WERI-Rb-1 (cell line): ENCODE measurements around the gene C17orf100.
"Not testable (repeated sequence)": the region's sequence is repeated elsewhere in the genome, so short reads cannot be mapped to it uniquely, and the experiment has no call there.

Experiments used
- DNase-seq: peaks from one replicate; pipeline ENCODE4 v3.0.0-alpha.2; 2020
- H3K27ac ChIP-seq: fragments of 250-450 bp; sonication (Bioruptor Pico); 2 replicates; pipeline ENCODE4 v1.5.1; 2020; ENCODE audit warnings: mild to moderate bottlenecking, moderate library complexity
- H3K27me3 ChIP-seq: fragments of 250-450 bp; sonication (Bioruptor Pico); 2 replicates; pipeline ENCODE4 v1.5.1; 2021; ENCODE audit warnings: mild to moderate bottlenecking, low read depth, moderate library complexity; ENCODE audit not compliant: insufficient read depth, severe bottlenecking
- H3K36me3 ChIP-seq: fragments of 250-450 bp; sonication (Bioruptor Pico); 2 replicates; pipeline ENCODE4 v1.5.1; 2020; ENCODE audit warnings: mild to moderate bottlenecking, moderate library complexity
- H3K4me3 ChIP-seq: 2 replicates; pipeline ENCODE4 v1.5.1; 2011; ENCODE audit warnings: low read depth, mild to moderate bottlenecking, control low read depth, low read length
- H3K9me3 ChIP-seq: fragments of 250-450 bp; sonication (Bioruptor Pico); 2 replicates; pipeline ENCODE4 v1.5.1; 2021; ENCODE audit warnings: mild to moderate bottlenecking, moderate library complexity; ENCODE audit not compliant: severe bottlenecking
- CTCF ChIP-seq: IDR thresholded peaks from 2 replicates; pipeline ENCODE4 v1.5.1; 2011; ENCODE audit warnings: low read depth, mild to moderate bottlenecking, control low read depth, inconsistent platforms, low read length

The C17orf100 gene

GRCh38 chr17:6660805-6661463, 9.4 kb downstream of the C17orf100 start:
- H3K9me3 ChIP-seq: no peaks in the 10 kb centered on the region
- DNase-seq: no peak
- TF ChIP-seq CTCF: no peak
- H3K36me3 ChIP-seq: no peaks in the 10 kb centered on the region
- H3K4me3 ChIP-seq: no peak overlapping the region
- no peak overlapping the region for H3K27ac ChIP-seq
- H3K27me3 ChIP-seq: no peaks in the 10 kb centered on the region

- Histone ChIP-seq H3K27ac (no peak overlapping the region), H3K9me3 (no peaks in the 10 kb centered on the region), H3K36me3 (no peaks in the 10 kb centered on the region), H3K27me3 (no peaks in the 10 kb centered on the region), H3K4me3 (no peak overlapping the region)
- TF ChIP-seq CTCF: no peak
- DNase-seq: no peak
Measured at GRCh38 chr17:6661464-6661848, 9.9 kb downstream of the C17orf100 start.

- not testable (repeated sequence) for H3K9me3 ChIP-seq, H3K27me3 ChIP-seq, H3K27ac ChIP-seq, DNase-seq, H3K4me3 ChIP-seq, H3K36me3 ChIP-seq
Measured at GRCh38 chr17:6663200-6663599, 11.6 kb downstream of the C17orf100 start.

GRCh38 chr17:6666077-6666521, 14.5 kb downstream of the C17orf100 start:
- Histone ChIP-seq H3K9me3 (no peaks in the 10 kb centered on the region), H3K27ac (no peak overlapping the region), H3K27me3 (no peaks in the 10 kb centered on the region), H3K4me3 (no peak overlapping the region), H3K36me3 (no peaks in the 10 kb centered on the region)
- TF ChIP-seq CTCF: peak; percentile 87
- DNase-seq: peak; percentile 70

- no peaks in the 10 kb centered on the region for H3K27me3 ChIP-seq
- TF ChIP-seq CTCF: no peak
- no peak overlapping the region for H3K27ac ChIP-seq
- no peak overlapping the region for H3K4me3 ChIP-seq
- no peak for DNase-seq
- no peaks in the 10 kb centered on the region for H3K9me3 ChIP-seq
- H3K36me3 ChIP-seq: no peaks in the 10 kb centered on the region
Measured at GRCh38 chr17:6666557-6666956, 15.0 kb downstream of the C17orf100 start.

- no peak for TF ChIP-seq CTCF
Measured at GRCh38 chr17:6667516-6667915, 16.0 kb downstream of the C17orf100 start.

More at GRCh38 chr17:6667516-6667915, 16.0 kb downstream of the C17orf100 start:
- no peak overlapping the region for H3K27ac ChIP-seq
- H3K9me3 ChIP-seq: no peaks in the 10 kb centered on the region
- no peak for DNase-seq
- H3K4me3 ChIP-seq: no peak overlapping the region
- no peaks in the 10 kb centered on the region for H3K27me3 ChIP-seq
- H3K36me3 ChIP-seq: no peaks in the 10 kb centered on the region
